Astrocyte (in vitro differentiated cells and primary cell): ENCODE results near the gene NRTN. TPM values are rescaled to one million over a fixed set of nuclear protein-coding genes. Genes with fewer than 3 reads are reported as not detected.

Source experiments
- DNase-seq: peaks from one replicate; pipeline ENCODE4 v3.0.0-alpha.2; 2010; ENCODE audit warnings: low read depth
- FAIRE-seq: peaks from 2 replicates; lab custom pipeline; 2011; peaks lifted over from hg19 to GRCh38; lab: Jason Lieb, UNC
- H2AFZ ChIP-seq: 2 replicates; pipeline ENCODE4 v1.6.0; 2012; ENCODE audit warnings: low read depth, low read length, inconsistent platforms
- H3K27ac ChIP-seq: 2 replicates; pipeline ENCODE4 v1.5.1; 2011; ENCODE audit warnings: low read depth, low read length, inconsistent platforms
- H3K27me3 ChIP-seq: 2 replicates; pipeline ENCODE4 v1.6.0; 2011; ENCODE audit warnings: low read length, inconsistent platforms; ENCODE audit not compliant: insufficient read depth
- H3K36me3 ChIP-seq: 2 replicates; pipeline ENCODE4 v1.5.1; 2011; ENCODE audit warnings: low read length, inconsistent platforms; ENCODE audit not compliant: insufficient read depth
- H3K4me1 ChIP-seq: 2 replicates; pipeline ENCODE4 v1.5.1; 2011; ENCODE audit warnings: low read length, inconsistent platforms; ENCODE audit not compliant: insufficient read depth
- H3K4me2 ChIP-seq: 2 replicates; pipeline ENCODE4 v1.6.0; 2012; ENCODE audit warnings: low read length, inconsistent platforms
- H3K4me3 ChIP-seq: 2 replicates; pipeline ENCODE4 v1.5.1; 2011; ENCODE audit warnings: low read depth, mild to moderate bottlenecking, low read length, inconsistent platforms; ENCODE audit not compliant: insufficient read depth
- H3K79me2 ChIP-seq: 2 replicates; pipeline ENCODE4 v1.6.0; 2012; ENCODE audit warnings: mild to moderate bottlenecking, low read length, inconsistent platforms; ENCODE audit not compliant: insufficient read depth
- H3K9ac ChIP-seq: 2 replicates; pipeline ENCODE4 v1.6.0; 2012; ENCODE audit warnings: mild to moderate bottlenecking, low read length, inconsistent platforms
- H3K9me3 ChIP-seq: 2 replicates; pipeline ENCODE4 v1.5.1; 2012; ENCODE audit warnings: low read depth, mild to moderate bottlenecking, low read length, inconsistent platforms; ENCODE audit not compliant: insufficient read depth
- H4K20me1 ChIP-seq: 2 replicates; pipeline ENCODE4 v1.6.0; 2012; ENCODE audit warnings: low read length, inconsistent platforms; ENCODE audit not compliant: insufficient read depth
- H3K27ac Mint-ChIP-seq: one replicate; pipeline ENCODE4 v1.8.0; 2021; ENCODE audit warnings: mild to moderate bottlenecking, mixed read lengths; ENCODE audit not compliant: unreplicated experiment
- H3K27me3 Mint-ChIP-seq: one replicate; pipeline ENCODE4 v1.8.0; 2021; ENCODE audit warnings: low read depth, mixed read lengths; ENCODE audit not compliant: unreplicated experiment
- H3K36me3 Mint-ChIP-seq: one replicate; pipeline ENCODE4 v1.8.0; 2021; ENCODE audit warnings: low read depth, mixed read lengths; ENCODE audit not compliant: unreplicated experiment
- H3K4me1 Mint-ChIP-seq: one replicate; pipeline ENCODE4 v1.8.0; 2021; ENCODE audit warnings: low read depth, mixed read lengths; ENCODE audit not compliant: unreplicated experiment
- H3K4me3 Mint-ChIP-seq: one replicate; pipeline ENCODE4 v1.8.0; 2021; ENCODE audit warnings: mild to moderate bottlenecking, moderate library complexity, mixed read lengths; ENCODE audit not compliant: unreplicated experiment
- H3K9me3 Mint-ChIP-seq: one replicate; pipeline ENCODE4 v1.8.0; 2021; ENCODE audit warnings: mild to moderate bottlenecking, mixed read lengths; ENCODE audit not compliant: unreplicated experiment
- CTCF ChIP-seq: IDR thresholded peaks from 2 replicates; pipeline ENCODE4 v1.5.1; 2011; ENCODE audit warnings: low read depth, mild to moderate bottlenecking, inconsistent platforms, low read length, moderate library complexity; ENCODE audit not compliant: insufficient read depth
- EZH2 ChIP-seq: IDR thresholded peaks from 2 replicates; pipeline ENCODE4 v1.6.1; 2012; ENCODE audit warnings: mild to moderate bottlenecking, low read length, inconsistent platforms; ENCODE audit not compliant: insufficient read depth
- total RNA-seq: library from RNA; stranded (reverse); gene quantifications from 2 replicates; pipeline ENCODE4 v1.2.1, GENCODE V29; 2021

Gene NRTN
- total RNA-seq, 1 donor from 2014 or later: 0.66 TPM

- H3K27me3 Mint-ChIP-seq: peaks cover 20% of the 10 kb centered on the region
- FAIRE-seq (no peak), DNase-seq (no peak)
- H3K36me3 Mint-ChIP-seq: no peaks in the 10 kb centered on the region
- Histone ChIP-seq H4K20me1 (no peaks in the 10 kb centered on the region), H3K79me2 (no peaks in the 10 kb centered on the region), H3K4me2 (no peak overlapping the region), H3K9ac (no peak overlapping the region), H2AFZ (no peak overlapping the region), H3K27ac (no peak overlapping the region), H3K36me3 (no peaks in the 10 kb centered on the region), H3K4me3 (no peak overlapping the region), H3K9me3 (no peaks in the 10 kb centered on the region), H3K4me1 (no peaks in the 10 kb centered on the region), H3K27me3 (peaks cover 8% of the 10 kb centered on the region)
- no peaks in the 10 kb centered on the region for H3K4me1 Mint-ChIP-seq
- peaks cover 3% of the 10 kb centered on the region for H3K9me3 Mint-ChIP-seq
- H3K27ac Mint-ChIP-seq: no peak overlapping the region
- H3K4me3 Mint-ChIP-seq: no peak overlapping the region
- TF ChIP-seq CTCF (no peak), EZH2 (no peak)
These were observed 12.4 kb downstream of the NRTN start for GRCh38 chr19:5817218-5817617.

- Mint-ChIP-seq H3K27me3 (peaks cover 21% of the 10 kb centered on the region), H3K4me1 (no peaks in the 10 kb centered on the region), H3K27ac (no peak overlapping the region), H3K4me3 (no peak overlapping the region), H3K36me3 (peaks cover under 1% of the 10 kb centered on the region), H3K9me3 (peaks cover 3% of the 10 kb centered on the region)
- Histone ChIP-seq H3K4me2 (no peak overlapping the region), H4K20me1 (no peaks in the 10 kb centered on the region), H3K4me1 (no peaks in the 10 kb centered on the region), H3K79me2 (no peaks in the 10 kb centered on the region), H3K27me3 (peaks cover 8% of the 10 kb centered on the region), H3K4me3 (no peak overlapping the region), H3K9ac (no peak overlapping the region), H3K36me3 (no peaks in the 10 kb centered on the region), H3K27ac (no peak overlapping the region), H3K9me3 (no peaks in the 10 kb centered on the region), H2AFZ (no peak overlapping the region)
- no peak for DNase-seq
- TF ChIP-seq CTCF: no peak
- TF ChIP-seq EZH2: no peak
- no peak for FAIRE-seq
These were observed 13.7 kb downstream of the NRTN start for GRCh38 chr19:5818594-5818993.

- Mint-ChIP-seq H3K4me1 (no peaks in the 10 kb centered on the region), H3K36me3 (peaks cover 3% of the 10 kb centered on the region), H3K27ac (no peak overlapping the region), H3K9me3 (peaks cover 3% of the 10 kb centered on the region), H3K4me3 (no peak overlapping the region), H3K27me3 (peaks cover 21% of the 10 kb centered on the region)
- H2AFZ ChIP-seq: no peak overlapping the region
- peaks cover 5% of the 10 kb centered on the region for H3K27me3 ChIP-seq
- no peak overlapping the region for H3K4me3 ChIP-seq
- no peak overlapping the region for H3K4me2 ChIP-seq
- H3K4me1 ChIP-seq: no peaks in the 10 kb centered on the region
- H4K20me1 ChIP-seq: no peaks in the 10 kb centered on the region
- TF ChIP-seq CTCF (no peak), EZH2 (no peak)
- no peaks in the 10 kb centered on the region for H3K9me3 ChIP-seq
- no peaks in the 10 kb centered on the region for H3K36me3 ChIP-seq
- H3K27ac ChIP-seq: no peak overlapping the region
- no peak overlapping the region for H3K9ac ChIP-seq
- H3K79me2 ChIP-seq: no peaks in the 10 kb centered on the region
- no peak for DNase-seq
- FAIRE-seq: no peak
These were observed 15.9 kb downstream of the NRTN start for GRCh38 chr19:5820785-5821184.
